ENCODE results near the gene SPON1.

The SPON1 gene

DNA sequence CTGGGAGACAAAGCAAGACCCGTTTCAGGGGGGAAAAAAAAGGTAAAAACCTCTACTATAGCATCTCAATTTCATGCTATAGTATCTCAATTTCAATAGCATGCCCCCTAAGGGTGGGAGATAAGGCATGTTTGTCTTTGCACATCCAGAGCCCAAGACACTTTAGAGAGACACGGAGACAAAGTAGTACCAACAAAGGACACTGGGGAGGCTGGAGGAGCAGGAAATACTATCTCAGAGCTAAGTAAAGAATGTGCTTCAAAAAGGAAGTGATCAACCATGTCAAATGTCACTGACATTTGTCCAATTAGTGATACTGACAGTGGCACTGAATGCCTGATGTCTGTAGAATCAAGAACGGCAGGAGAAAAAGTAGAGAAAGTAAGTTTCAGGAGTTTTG lies 327.9 kb downstream of the SPON1 start:
- H3K36me3 ChIP-seq (ENCODE audit: control insufficient read depth, insufficient read depth, low read length, severe bottlenecking), result peaks cover 79% of the 10 kb centered on the region
- H3K27me3 ChIP-seq (replicated peaks; ENCODE audit: control insufficient read depth, insufficient read depth, low read length), result no peaks in the 10 kb centered on the region
- H3K4me1 ChIP-seq (ENCODE audit: control insufficient read depth, insufficient read depth, low read length), result peaks cover 14% of the 10 kb centered on the region
- H3K9ac ChIP-seq (ENCODE audit: low read length), result no peak overlapping the region
- no peak overlapping the region for H3K4me3 ChIP-seq (ENCODE audit: low read length)
- DNase-seq (ENCODE audit: low read depth), result no peak
- H3K9me3 ChIP-seq (ENCODE audit: control insufficient read depth, low read length), result no peaks in the 10 kb centered on the region

DNA sequence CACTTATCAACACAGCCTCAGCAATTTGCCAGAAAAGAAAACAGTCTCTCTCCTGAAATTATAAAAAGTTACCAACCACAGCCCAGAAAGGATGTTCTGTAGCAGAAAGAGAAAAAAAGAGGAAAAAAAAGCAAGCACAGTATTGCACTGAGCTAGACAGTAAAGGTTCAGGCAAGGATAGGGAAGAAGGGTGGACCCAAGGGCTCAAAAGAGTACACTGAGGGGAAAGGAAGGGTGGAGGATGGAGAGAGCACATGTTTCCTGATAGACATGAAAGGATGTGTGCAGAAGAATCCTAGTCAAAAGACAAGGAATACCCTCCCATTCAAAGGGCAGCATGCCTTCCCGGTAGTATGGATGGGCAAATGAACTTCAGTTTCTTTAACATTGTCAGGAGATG lies 337.4 kb downstream of the SPON1 start:
- Histone ChIP-seq H3K4me1 (ENCODE audit: control insufficient read depth, insufficient read depth, low read length) (peaks cover 50% of the 10 kb centered on the region), H3K4me3 (ENCODE audit: low read length) (no peak overlapping the region), H3K9me3 (ENCODE audit: control insufficient read depth, low read length) (no peaks in the 10 kb centered on the region), H3K36me3 (ENCODE audit: control insufficient read depth, insufficient read depth, low read length, severe bottlenecking) (peaks cover 4% of the 10 kb centered on the region), H3K9ac (ENCODE audit: low read length) (peak overlapping the region; percentile 26), H3K27me3 (replicated peaks; ENCODE audit: control insufficient read depth, insufficient read depth, low read length) (no peaks in the 10 kb centered on the region)
- DNase-seq (ENCODE audit: low read depth), result peak; percentile 35

DNA sequence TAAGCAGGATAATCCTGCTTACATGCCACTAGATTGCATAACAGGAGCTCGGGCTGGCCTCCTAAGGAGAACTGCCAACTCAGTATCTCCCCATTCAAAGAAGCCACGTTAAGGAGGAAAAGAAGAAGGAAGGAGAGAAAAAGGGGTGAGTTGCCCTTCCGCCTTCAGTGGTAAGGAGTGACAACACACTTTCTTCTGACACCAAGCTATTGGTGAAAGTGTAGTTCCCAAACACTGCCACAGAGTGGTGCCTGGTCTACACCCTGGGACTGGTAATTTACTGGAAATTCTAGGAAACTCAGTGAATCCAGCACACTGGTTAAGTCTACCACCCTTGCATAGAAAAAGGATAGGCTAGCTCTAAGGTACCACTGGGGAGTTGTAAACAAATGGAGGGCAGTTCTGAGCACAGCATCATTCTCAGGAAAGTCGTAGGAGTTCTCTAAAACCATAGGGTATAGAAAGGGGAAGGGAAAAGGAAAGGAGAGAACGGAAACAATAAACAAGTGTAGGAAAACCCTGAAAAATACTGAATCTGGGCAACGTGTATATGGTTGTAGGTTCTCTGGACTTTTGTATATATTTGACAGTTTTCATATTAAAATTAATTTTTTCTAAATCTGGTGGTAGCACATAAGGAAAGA lies 338.3 kb downstream of the SPON1 start:
- no peaks in the 10 kb centered on the region for H3K27me3 ChIP-seq (replicated peaks; ENCODE audit: control insufficient read depth, insufficient read depth, low read length)
- no peaks in the 10 kb centered on the region for H3K36me3 ChIP-seq (ENCODE audit: control insufficient read depth, insufficient read depth, low read length, severe bottlenecking)
- H3K4me3 ChIP-seq (ENCODE audit: low read length), result peak overlapping the region; percentile 22
- peaks cover 50% of the 10 kb centered on the region for H3K4me1 ChIP-seq (ENCODE audit: control insufficient read depth, insufficient read depth, low read length)
- H3K9me3 ChIP-seq (ENCODE audit: control insufficient read depth, low read length), result no peaks in the 10 kb centered on the region
- DNase-seq (ENCODE audit: low read depth), result peak; percentile 78
- peak overlapping the region; percentile 55 for H3K9ac ChIP-seq (ENCODE audit: low read length)

DNA sequence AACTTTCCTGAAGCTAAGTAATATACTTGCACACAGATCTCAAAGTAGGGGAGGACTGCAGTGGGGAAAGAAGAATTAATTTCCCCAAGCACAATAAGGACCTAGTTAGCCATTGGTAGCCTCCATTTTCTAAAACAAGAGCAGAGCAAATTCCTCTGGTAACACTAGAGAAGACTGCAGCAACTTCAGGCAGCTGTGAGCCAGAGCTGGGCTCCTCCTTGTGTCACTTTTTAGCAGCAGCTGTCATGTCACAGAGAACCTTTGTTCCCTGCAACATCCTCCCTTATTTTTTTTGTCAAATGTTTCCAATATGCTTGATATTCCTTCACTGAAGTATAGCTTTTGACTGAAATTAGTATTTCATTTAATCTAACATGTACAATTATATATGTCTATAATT lies 342.1 kb downstream of the SPON1 start:
- Histone ChIP-seq H3K36me3 (ENCODE audit: control insufficient read depth, insufficient read depth, low read length, severe bottlenecking) (no peaks in the 10 kb centered on the region), H3K9ac (ENCODE audit: low read length) (no peak overlapping the region), H3K4me3 (ENCODE audit: low read length) (no peak overlapping the region), H3K4me1 (ENCODE audit: control insufficient read depth, insufficient read depth, low read length) (peaks cover 60% of the 10 kb centered on the region), H3K9me3 (ENCODE audit: control insufficient read depth, low read length) (no peaks in the 10 kb centered on the region), H3K27me3 (replicated peaks; ENCODE audit: control insufficient read depth, insufficient read depth, low read length) (no peaks in the 10 kb centered on the region)
- no peak for DNase-seq (ENCODE audit: low read depth)

DNA sequence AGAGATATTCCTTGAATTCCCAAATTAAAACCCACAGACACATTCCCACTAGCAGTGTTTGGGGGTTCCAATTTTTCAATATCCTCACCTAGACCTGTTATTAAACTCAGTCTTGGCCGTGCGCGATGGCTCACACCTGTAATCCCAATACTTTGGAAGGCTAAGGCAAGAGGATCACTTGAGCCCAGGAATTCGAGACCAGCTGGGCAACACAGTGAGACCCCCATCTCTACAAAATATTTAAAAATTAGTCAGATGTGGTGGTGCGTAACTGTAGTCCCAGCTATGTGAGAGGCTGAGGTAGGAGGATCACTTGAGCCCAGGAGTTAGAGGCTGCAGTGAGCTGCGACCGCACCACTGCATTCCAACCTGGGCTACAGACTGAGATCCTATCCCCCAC lies 343.1 kb downstream of the SPON1 start:
- no peak for DNase-seq (ENCODE audit: low read depth)
- no peaks in the 10 kb centered on the region for H3K36me3 ChIP-seq (ENCODE audit: control insufficient read depth, insufficient read depth, low read length, severe bottlenecking)
- no peaks in the 10 kb centered on the region for H3K27me3 ChIP-seq (replicated peaks; ENCODE audit: control insufficient read depth, insufficient read depth, low read length)
- H3K9ac ChIP-seq (ENCODE audit: low read length), result no peak overlapping the region
- H3K9me3 ChIP-seq (ENCODE audit: control insufficient read depth, low read length), result no peaks in the 10 kb centered on the region
- peaks cover 60% of the 10 kb centered on the region for H3K4me1 ChIP-seq (ENCODE audit: control insufficient read depth, insufficient read depth, low read length)
- H3K4me3 ChIP-seq (ENCODE audit: low read length), result no peak overlapping the region

DNA sequence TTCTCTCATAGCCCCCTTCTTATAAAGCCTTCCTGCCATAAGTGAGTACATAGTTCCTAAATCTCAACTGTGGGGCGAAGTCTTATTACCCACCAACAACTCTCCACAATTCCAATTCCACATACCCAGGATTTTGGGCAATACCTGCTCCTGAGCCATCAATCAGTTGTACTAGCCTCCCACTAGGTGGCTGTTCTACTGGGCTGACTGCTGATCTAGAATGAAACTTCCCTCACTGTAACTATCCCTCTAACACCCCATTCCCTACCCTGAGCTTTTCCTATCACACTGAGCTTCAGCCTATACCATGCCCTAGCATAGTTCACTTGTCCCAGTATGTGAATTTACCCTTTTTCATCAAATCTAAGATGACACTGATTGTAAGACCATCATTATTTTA lies 344.0 kb downstream of the SPON1 start:
- Histone ChIP-seq H3K27me3 (replicated peaks; ENCODE audit: control insufficient read depth, insufficient read depth, low read length) (no peaks in the 10 kb centered on the region), H3K36me3 (ENCODE audit: control insufficient read depth, insufficient read depth, low read length, severe bottlenecking) (no peaks in the 10 kb centered on the region), H3K9ac (ENCODE audit: low read length) (no peak overlapping the region), H3K9me3 (ENCODE audit: control insufficient read depth, low read length) (no peaks in the 10 kb centered on the region), H3K4me3 (ENCODE audit: low read length) (no peak overlapping the region), H3K4me1 (ENCODE audit: control insufficient read depth, insufficient read depth, low read length) (peaks cover 56% of the 10 kb centered on the region)
- no peak for DNase-seq (ENCODE audit: low read depth)

DNA sequence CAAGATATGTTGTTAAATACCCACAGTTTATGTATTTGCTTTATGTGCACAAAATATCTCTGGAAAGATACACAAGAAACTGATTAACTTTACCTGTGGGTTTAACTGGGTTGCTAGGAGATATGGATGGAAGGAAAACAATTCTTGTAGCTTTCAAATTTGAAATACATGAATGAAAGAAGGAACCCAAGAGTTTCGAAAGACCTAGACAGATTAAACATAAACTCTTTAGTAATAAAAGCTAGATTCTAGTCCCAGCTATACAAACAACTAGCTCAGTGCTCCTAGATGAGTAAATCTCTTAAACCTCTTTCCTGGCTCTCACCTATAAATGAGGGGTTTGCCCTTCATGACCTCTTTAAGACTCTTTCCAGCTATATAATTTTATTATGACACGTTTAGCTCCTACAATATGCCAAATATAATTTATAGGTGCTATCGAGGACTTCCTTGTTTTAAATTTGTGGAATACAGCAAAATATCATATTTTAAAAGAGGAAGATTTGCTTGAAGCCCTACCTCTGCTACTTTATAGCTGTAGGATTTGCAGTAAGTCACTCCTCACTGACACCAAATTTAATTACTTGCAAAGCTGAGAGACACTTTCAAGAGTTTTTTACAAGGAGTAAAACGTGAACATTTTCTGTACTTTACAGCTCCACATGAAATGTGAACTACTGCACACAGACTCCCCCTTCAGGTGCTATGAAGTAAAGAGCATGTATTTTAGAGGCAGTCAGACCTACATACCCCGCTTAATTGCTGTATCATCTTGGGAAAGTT lies 345.8 kb downstream of the SPON1 start:
- Histone ChIP-seq H3K9me3 (ENCODE audit: control insufficient read depth, low read length) (no peaks in the 10 kb centered on the region), H3K4me3 (ENCODE audit: low read length) (no peak overlapping the region), H3K4me1 (ENCODE audit: control insufficient read depth, insufficient read depth, low read length) (peaks cover 54% of the 10 kb centered on the region), H3K9ac (ENCODE audit: low read length) (no peak overlapping the region), H3K36me3 (ENCODE audit: control insufficient read depth, insufficient read depth, low read length, severe bottlenecking) (no peaks in the 10 kb centered on the region), H3K27me3 (replicated peaks; ENCODE audit: control insufficient read depth, insufficient read depth, low read length) (no peaks in the 10 kb centered on the region)
- DNase-seq (ENCODE audit: low read depth), result peak; percentile 72

DNA sequence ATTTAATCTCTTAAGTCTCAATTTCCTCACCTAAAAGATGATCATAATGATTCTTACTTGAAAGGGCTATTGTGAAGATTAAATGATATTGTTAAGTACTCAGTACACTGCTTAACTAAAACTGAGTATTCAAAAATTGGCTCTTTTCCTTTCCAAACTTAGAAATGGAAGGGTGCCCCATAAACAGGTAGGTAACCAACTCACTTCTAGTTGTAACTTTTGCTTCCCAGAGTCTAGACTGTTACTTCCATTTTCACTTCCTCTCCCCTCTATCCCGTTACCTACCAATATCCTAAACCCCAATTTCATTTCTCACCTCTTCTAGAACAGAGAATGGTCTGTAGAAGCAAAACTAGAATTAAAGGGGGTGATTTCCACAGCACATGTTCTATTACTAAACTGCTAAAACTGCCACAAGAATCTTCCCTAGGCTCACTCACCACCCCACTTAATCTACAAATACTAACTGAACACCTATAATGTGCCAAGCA lies 346.4 kb downstream of the SPON1 start:
- H3K9ac ChIP-seq (ENCODE audit: low read length), result peak overlapping the region; percentile 16
- H3K9me3 ChIP-seq (ENCODE audit: control insufficient read depth, low read length), result no peaks in the 10 kb centered on the region

DNA sequence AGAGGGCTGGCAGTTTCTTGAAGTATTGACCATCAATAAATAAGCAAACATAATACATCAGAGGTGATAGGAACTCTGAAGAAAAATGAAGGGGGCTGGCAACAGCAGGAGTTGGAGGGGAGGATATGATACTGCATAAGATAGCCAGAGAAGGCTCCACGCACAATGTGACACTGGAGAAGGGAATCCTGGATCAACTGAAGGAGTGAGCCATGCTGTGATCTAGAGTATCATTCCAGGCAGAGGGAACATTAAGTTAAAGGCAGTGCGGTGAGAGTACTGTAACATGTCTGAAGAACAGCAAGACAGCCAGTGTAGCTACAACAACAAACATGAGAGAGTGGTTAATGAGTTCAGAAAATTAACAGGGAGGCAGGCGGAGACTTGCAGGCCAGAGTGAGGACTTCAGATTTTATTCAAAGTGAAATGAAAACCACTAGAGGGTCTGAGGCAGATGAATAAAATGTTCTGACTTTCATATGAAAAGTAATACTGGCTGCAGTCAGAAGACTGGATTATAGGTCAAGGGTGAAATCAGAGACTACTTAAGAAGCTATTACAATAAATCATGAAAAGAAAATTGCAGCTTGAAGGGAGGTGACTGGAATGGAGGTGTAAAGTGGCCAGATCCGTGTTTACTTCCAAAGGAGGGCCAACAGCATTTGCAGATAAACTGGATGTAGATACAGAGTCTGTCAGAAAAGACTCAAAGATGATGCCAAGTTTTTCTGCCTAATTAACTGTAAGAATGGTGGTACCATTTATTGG lies 347.1 kb downstream of the SPON1 start:
- peaks cover 53% of the 10 kb centered on the region for H3K4me1 ChIP-seq (ENCODE audit: control insufficient read depth, insufficient read depth, low read length)
- H3K9ac ChIP-seq (ENCODE audit: low read length), result peak overlapping the region; percentile 16
- no peaks in the 10 kb centered on the region for H3K27me3 ChIP-seq (replicated peaks; ENCODE audit: control insufficient read depth, insufficient read depth, low read length)
- DNase-seq (ENCODE audit: low read depth), result no peak
- no peak overlapping the region for H3K4me3 ChIP-seq (ENCODE audit: low read length)
- H3K9me3 ChIP-seq (ENCODE audit: control insufficient read depth, low read length), result no peaks in the 10 kb centered on the region
- no peaks in the 10 kb centered on the region for H3K36me3 ChIP-seq (ENCODE audit: control insufficient read depth, insufficient read depth, low read length, severe bottlenecking)

More for the DNA sequence above, 346.4 kb downstream of the SPON1 start:
- Histone ChIP-seq H3K4me1 (ENCODE audit: control insufficient read depth, insufficient read depth, low read length) (peaks cover 56% of the 10 kb centered on the region), H3K4me3 (ENCODE audit: low read length) (no peak overlapping the region), H3K36me3 (ENCODE audit: control insufficient read depth, insufficient read depth, low read length, severe bottlenecking) (no peaks in the 10 kb centered on the region), H3K27me3 (replicated peaks; ENCODE audit: control insufficient read depth, insufficient read depth, low read length) (no peaks in the 10 kb centered on the region)
- DNase-seq (ENCODE audit: low read depth), result no peak

DNA sequence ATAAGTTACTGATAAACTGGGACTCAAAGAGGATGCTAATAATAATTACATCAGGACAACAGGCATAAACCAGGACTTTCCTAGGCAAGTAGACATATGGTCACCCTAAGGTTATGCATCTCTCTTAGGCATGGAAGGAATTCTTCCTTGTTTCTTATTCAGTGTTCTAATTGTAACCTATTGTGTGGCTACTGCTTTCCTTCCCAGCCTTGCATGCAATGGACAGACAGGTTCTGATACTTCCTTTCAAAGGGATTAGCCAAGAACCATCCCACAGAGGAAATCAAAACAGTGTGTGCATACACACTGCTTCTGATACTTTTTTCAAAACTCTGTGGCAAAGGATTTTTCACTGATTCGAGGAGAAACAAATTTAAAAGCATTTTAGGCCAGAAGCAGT lies 348.2 kb downstream of the SPON1 start:
- DNase-seq (ENCODE audit: low read depth), result peak; percentile 62
- H3K9me3 ChIP-seq (ENCODE audit: control insufficient read depth, low read length), result no peaks in the 10 kb centered on the region
- H3K36me3 ChIP-seq (ENCODE audit: control insufficient read depth, insufficient read depth, low read length, severe bottlenecking), result no peaks in the 10 kb centered on the region
- no peak overlapping the region for H3K4me3 ChIP-seq (ENCODE audit: low read length)
- peaks cover 50% of the 10 kb centered on the region for H3K4me1 ChIP-seq (ENCODE audit: control insufficient read depth, insufficient read depth, low read length)
- no peak overlapping the region for H3K9ac ChIP-seq (ENCODE audit: low read length)
- H3K27me3 ChIP-seq (replicated peaks; ENCODE audit: control insufficient read depth, insufficient read depth, low read length), result no peaks in the 10 kb centered on the region

DNA sequence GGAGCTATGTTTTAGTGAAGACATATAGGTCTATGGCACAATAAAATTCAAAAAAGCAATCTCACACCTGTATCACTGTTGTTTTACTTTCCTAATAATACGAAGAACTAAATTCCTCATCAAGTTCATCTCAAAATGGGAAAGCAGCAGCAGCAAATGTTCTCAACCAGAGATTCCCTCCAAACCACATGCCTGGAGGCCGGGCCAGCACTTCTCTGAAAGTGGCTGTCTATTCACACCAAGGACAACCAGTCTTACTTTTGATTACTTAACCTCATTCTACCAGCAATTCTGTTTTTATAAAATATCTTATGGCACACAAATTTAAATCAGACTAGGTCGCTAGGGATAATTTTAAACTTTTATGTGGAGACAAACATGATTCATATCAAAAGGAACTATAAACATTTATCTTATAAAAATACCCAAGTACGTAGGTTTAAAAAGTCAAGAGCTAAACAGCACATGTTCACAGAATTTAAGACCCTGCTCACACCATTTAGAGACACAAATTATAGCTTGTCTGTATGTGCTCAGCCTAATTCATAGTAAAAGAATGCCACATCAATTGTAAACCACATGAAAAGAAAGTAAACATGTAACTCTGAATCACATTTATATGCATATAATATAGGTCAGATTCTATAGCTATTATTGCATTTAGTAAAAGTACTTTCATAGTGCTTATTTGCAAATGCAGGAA lies 350.4 kb downstream of the SPON1 start:
- no peaks in the 10 kb centered on the region for H3K27me3 ChIP-seq (replicated peaks; ENCODE audit: control insufficient read depth, insufficient read depth, low read length)
- peak; percentile 42 for DNase-seq (ENCODE audit: low read depth)
- no peaks in the 10 kb centered on the region for H3K9me3 ChIP-seq (ENCODE audit: control insufficient read depth, low read length)
- peaks cover 42% of the 10 kb centered on the region for H3K4me1 ChIP-seq (ENCODE audit: control insufficient read depth, insufficient read depth, low read length)
- H3K4me3 ChIP-seq (ENCODE audit: low read length), result no peak overlapping the region
- no peak overlapping the region for H3K9ac ChIP-seq (ENCODE audit: low read length)
- no peaks in the 10 kb centered on the region for H3K36me3 ChIP-seq (ENCODE audit: control insufficient read depth, insufficient read depth, low read length, severe bottlenecking)
